Measurements from ENCODE around the gene PPP2R2C.

The PPP2R2C gene

DNA sequence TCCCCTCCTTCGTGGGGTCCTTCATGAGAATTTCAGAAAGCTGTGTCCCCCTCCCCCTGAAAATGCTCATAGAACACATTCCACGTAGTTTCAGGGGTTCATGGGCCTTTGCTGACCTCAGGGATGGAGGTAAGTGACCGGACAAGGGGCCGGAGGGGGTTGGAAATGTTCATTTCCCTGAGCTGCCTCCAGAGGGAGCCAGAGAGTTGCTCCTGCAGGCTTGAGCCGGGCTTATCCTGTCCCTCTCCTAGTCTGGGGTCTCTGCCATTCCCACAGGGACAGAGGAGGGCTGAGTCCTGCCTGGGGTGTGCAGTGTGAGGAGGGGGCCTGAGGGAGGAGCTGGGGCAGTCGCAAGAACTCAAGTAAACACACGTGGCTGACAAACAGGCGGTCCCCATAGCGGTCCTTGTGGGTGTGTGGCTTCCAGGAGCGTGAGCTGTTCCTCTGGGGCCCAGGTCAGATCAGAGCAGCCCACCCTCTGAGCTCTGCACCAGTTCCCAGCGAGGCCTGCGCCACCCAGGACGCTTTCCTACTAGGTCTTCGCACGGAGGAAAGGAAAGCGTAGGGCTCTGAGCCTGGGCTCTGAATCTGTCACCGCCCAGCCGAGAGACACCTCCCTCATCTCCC is 140.3 kb downstream of the PPP2R2C start:
- DNase-seq (ENCODE audit: low read depth in 3 of 3) = no peak

DNA sequence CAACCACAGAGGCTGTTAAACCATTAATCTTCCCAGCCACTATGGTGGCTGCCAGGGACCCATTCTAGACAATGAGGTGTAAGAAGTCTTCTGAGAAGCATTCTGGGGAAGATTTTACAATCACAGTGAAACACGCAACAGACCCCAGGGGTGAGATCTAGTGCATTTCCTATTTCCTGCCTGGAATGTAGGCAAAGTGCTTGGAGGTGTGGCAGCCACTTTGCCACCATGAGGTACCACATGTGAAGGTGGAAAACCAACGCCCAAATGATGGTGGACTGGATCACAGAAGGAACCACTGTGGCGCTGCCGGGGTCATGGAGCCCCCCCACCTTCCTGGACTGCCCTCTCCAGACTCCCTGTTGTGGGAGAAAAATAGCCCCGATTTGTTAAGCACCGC is 140.9 kb downstream of the PPP2R2C start:
- DNase-seq (ENCODE audit: low read depth in 3 of 3) = no peak

DNA sequence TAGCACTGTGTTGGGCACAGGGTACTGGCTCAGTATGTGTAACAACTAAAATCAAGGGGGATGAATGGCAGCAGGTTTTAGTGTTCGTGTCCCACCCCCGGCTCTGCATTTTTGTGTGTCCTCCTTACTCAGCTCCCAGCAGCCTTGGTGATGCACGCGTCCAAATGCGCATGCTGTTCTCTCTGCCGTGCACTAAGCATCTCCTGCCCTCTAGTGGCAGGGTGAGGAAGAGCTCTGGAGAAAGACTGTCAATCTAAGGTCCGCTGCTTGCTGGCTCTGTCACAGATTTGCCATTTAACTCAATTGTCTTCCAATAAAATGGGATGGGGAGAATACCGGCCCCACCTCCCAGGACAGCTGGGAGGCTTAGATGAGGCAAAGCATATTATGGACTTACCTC is 141.4 kb downstream of the PPP2R2C start:
- no peak for DNase-seq (ENCODE audit: low read depth in 3 of 3)

DNA sequence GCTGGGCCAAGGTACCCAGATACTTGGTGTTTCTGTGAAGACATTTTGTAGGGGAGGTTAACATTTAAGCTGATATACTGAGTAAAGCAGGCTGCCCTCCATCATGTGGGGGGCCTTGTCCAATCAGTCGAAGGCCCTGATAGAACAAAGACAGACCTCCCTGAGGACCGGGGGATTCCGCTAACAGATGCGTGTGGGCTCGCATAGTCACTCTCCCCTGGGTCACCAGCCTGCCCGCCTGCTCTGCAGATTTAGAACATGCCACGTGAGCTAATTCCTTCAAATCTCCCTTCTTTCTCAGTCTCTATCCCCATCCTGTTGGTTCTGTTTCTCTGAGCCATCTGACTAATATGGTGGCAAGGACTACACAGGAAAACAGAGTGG is 142.0 kb downstream of the PPP2R2C start:
- DNase-seq (ENCODE audit: low read depth in 3 of 3) = no peak

DNA sequence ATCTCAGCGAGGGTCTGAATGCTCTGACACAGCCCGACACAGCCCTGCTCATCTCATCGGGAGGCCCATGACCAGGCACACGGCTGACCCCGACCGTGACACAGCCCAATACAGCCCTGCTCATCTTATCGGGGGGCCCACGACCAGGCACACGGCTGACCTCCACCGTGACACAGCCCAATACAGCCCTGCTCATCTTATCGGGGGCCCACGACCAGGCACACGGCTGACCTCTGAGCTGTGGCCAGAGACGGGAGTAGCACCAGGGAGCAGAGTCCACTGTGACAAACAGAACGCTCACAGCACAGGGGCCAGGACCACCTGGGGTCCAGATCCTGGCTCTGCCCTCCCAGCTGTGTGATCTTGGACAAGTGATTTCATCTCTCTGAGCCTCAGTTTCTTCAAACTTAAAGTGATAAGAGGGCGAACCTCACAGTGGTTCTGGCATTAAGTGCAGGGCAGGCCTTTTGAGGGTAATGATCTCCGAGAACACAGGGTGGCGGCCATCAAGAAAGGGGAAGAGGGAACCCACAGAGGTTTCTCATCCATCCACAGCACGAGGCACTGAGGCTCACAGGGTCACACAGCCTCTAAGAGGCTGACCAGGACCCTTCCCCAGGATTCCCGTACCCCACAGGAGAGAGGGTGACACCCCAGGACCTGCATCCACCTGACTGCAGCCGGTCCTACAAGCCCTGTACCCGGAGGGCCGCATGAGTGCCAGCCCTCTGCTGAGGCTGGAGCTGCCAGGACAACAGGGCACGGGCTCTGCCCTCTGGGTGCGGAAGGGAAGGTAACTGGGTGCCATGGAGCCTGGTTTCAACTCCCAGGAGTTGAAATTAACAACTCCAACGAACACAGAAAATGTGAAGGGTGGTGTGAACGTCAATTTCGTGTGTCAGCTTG is 142.7 kb downstream of the PPP2R2C start:
- DNase-seq (ENCODE audit: low read depth in 3 of 3) = no peak

DNA sequence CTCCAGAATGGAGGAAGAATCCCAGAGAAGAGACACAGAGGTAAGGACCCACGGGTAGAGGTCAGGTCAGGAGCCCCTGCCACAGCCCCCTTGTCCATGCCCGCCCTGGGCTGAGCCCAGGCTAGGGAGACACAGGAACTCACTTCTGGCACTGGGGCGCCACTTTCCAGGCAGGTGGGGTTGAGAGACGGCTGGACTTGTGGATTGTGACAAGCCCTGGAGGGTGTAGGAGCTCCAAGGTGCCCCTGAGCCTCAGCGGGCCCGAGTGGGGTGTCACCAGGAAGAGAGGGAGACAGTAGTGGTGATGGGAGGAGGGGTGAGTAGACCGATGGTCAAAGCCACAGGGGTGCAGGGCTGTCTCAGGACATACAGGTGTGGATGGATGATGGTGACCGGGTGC is 143.9 kb downstream of the PPP2R2C start:
- no peak for DNase-seq (ENCODE audit: low read depth in 3 of 3)

DNA sequence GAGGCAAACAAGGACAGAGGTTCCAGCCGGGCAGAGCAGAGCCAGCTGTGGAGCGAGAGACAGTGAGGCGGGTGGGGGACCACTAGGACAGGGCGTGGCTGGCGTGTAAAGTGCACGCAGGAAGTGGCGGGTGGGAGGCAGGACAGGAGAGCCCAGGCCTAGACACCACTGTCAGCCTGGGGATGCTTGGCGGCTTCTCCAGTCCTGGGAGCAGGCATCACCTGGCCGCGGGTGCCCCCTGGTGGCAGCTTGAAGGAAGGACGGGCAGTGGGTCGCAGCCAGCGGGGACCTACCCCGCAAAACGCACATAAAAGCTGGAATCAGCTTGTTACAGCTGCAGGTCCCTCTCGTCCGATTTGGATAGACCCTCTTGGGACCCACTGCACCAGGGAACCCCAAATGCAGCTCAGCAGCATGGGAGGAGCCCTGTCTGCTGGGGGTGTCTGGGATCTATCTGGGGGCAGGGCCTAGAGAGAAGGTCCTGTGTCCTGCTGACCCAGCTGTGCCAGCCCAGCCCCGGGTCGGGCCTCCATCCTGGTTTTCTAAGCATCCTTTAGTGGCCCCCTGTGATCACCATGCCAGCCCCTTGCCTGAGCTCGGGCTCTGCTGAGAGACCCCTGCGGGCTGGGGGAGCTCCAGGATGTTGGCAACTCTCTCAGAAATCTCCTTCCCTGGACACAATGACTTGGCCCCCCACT is 145.0 kb downstream of the PPP2R2C start:
- peak; percentile 59 to 72 (median 66) for DNase-seq (ENCODE audit: low read depth in 3 of 3)

DNA sequence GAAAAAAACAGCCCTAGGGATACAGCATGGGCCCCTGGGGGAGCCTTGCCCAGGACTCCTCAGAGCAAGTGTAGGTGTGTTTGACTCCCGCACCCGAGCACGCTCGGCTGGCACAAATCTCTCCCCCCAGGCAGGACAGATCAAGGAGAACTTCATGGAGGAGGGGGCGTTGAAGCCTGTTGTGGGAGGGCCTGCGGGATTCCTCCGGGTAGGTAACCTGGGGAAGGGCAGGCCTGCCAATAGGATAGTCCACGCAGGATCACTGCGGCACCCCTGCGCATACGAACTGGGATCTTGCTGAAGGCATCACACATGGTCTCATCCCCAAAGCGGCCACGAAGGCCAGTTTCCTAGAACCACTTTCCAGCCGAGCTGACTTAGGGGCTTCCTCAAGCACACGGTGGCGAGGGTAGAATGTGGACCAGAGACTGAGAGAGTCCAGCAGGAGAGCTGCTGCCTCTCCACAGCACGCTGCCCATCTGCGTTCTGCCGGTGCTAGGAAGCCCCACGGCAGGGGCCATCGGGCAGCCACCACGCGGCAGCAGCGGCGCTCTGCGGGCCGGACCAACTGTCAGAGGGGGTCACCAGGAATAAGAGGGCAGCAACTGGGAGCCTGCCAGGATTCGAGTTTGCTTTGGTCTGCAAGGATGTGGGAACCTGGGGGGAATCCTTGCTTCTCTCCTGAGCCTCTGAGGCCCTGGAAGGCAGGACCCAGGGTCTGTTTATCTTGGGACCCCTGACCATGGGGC is 145.9 kb downstream of the PPP2R2C start:
- DNase-seq (ENCODE audit: low read depth in 3 of 3) = no peak

DNA sequence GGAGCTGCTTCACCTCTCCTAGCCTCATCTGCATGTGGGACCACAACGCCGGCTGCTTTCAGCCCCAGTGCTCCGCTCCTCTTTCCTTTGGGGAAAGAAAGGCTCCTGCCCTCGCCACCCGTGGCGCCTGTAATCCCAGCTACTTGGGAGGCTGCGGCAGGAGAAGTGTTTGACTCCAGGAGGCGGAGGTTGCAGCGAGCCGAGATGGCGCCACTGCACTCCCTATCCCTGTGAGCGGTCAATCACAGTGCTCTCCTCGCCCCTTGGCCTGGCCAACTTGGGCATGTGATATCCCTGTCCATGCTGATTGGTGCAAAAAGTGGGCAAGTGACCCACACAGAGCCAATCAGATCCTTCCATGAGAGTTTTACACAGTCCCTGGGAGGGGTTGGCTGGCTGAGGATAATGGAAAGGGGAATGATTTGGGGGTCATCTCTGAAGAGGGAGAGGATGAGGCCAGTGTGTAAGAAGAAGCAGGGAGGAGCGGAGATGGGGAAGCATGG is 146.6 kb downstream of the PPP2R2C start:
- DNase-seq (ENCODE audit: low read depth in 3 of 3) = no peak

DNA sequence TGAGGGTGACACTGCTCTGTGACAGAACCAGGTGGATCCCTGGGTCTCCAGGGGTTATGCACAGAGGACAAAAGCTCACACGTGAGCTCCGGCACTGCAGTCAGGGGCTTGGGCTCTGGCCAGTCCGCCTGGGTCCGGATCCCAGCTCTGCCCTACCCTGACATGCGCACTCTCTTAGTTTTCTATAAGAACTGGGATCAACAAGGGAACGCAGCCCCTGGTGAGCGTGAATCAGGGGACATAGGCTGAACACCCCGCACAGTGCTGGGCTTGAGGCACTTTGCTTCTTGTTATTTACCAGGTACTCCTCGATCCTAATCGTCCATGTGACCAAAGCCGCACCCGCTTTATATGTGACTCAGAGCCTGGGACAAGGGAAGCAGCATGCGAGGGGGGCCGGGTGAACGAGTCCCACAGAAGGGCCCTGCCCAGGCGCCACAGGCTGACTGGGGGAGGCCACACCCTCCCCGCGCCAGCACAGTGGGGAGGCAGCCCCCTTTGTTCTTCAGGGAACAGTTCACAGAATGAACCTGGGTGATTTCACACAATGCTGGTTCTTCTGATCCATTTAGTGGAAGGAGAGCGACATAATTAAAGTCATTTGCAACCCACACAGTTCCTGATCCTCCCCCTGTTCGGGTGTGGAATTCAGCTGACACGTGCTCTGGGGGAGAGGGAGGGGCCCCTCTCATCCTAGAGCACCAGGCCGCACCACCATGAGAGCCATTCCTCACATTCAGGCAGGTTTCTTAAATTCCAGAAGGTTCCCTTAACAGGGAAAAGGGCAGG is 147.2 kb downstream of the PPP2R2C start:
- no peak for DNase-seq (ENCODE audit: low read depth in 3 of 3)

DNA sequence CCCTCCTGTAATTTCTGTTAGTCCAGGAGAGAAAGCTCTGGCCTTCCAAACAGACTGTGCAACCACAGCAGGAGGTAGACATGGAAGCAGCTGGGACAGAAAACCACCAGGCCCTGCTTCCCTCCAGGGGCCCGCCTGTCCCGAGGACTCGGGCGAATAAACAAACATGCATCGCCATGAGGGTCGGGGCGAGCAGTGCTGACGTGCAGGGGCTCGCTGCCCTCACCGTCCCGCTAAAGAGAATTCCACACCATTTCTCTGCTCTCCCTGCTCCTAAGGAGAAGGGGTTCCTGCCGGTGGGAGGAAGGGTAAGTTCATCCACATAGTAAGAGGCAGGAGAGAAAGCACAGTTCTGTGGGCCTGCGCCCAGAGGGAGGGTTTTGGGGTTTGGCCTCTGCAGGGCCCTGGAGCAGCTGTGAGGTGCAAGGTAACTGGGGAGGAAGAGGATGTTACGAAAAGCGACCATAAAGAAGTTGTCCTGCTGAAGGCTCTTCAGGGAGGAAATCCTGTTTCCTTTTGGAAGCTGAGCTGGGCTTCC is 147.9 kb downstream of the PPP2R2C start:
- no peak for DNase-seq (ENCODE audit: low read depth in 3 of 3)

DNA sequence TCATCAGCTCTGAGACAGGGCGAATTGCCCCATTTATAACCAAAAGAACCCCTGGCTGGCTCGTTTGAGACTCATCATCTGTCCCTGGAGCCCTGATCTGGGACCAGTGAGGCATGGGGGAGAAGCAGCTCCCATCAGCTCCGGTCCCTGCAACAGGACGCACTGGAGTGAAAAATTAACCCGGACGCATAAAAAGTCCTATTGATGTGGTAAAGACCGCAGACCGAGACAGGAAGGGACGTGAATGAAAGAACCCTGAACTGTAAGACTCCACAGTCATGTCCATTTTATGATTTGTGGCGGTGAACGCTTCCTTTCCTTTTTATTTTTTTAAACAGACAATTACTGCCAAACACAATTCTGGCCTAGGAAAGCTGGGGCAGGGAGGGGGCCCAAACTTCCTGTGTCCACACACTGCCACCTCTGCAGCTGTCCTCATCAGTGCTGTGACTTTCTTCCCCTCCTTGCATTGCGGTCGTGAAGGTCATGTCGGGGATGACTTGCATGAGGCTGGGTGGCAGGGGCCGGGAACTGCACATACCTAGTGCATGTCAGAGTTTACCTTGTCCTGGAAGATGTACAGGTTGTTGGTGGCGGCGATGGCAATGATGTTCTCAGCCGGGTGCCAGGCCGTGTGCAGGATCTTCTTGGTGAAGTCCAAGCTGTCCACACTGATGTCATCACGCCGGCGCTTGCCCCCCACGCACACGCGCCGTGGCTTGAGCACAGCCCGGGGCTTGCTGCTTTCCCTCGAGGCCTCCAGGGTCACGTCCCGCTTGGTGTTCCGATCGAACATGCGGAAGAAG is 149.4 kb downstream of the PPP2R2C start:
- no peak for DNase-seq (ENCODE audit: low read depth in 3 of 3)

DNA sequence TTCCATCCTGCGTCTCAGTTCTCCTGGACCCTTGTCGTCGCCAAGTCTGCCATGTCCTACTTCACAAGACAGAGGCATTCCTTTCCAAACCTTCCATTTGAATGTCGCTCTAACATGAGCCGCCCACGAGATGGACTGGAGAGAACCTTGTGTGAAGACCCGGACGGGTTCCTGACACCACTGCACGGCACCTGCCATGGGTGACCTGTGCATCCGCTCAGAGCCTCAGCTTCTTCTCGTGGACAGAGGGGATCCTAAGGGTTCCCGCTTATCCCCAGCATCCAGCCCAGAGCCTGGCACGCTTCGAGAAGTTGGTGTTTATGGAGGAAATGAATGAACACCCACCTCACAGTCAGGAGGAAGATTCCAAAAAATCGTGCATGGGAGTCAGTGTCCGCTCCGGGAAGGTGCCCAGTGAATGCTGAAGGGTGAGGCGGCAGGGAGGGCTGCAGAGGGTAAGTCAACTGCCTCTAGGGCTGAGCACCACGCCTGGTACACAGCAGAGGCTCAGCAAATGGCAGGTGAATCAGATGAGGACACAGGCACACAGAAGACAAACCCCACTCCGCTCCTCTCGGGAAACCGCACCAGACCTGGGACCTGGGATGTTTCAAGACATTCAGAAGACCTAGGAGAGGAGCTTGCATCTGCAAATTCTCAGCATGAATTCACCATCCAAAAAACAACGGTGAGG is 150.2 kb downstream of the PPP2R2C start:
- no peak for DNase-seq (ENCODE audit: low read depth in 3 of 3)

DNA sequence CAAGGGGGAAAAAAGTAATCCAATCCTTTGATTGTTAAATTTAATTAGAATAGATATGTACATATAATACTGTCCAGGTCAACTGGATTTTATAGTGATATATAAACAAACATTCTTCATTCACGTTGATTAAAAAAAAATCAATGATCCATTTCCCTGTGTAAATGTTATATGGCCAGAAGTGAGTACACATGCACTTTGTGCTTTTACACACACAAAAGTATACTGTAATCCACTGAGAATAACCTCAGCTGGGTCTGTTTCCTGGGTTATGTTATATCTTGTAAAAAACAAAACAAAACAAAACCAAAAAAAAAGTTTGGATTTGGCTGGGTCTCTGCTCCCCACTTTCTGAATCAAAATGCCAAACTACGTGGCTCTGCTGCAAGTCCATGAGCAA is 151.1 kb downstream of the PPP2R2C start:
- DNase-seq (ENCODE audit: low read depth in 3 of 3) = no peak

DNA sequence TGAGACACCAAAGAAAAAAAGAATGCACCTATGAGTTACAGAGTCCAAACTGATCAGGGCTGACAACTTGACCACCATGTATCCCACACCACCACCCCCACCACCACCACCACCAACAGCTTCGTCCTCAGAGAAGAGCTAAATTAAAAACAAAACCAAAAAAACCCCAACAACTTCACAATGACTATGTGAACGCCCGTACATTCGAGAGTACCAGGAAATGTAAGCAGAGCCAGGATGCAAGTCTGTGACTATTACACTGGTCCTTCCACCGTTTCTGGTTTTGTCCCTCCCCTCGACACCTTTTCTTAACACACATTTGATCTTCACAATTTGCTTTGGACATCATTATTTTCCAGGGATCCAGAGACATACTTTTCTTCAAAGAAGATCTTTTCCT is 151.8 kb downstream of the PPP2R2C start:
- DNase-seq (ENCODE audit: low read depth in 3 of 3) = no peak

DNA sequence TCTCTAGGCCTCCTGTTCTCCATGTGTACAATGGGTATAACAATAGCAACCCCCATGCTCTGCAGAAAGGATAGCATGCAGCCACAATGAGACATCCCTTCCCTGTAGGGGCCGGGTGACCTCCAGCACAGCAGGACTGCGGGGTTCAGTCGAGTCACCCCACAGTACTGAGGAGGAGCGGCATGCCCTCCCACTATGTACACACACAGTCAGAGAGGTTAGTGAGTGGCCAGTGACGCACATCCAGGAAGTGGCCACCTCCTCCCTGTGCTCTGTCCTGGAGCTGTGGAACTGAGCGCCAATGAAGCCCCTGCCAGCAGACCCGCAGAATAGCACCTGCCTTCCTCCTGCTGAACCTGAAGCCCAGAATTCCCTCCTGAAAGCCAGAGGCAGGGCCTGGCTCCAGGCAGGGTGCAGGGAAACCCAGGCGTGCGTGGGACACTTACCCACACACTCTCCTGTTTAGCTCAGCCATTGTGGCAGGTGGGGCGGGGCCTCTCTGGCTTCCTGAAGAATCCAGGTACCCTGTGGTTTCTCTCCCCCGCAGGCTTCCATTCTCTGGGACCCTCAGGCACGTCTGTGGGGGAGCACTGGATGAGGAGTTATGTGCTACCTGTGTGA is 152.8 kb downstream of the PPP2R2C start:
- DNase-seq (ENCODE audit: low read depth in 3 of 3) = no peak

DNA sequence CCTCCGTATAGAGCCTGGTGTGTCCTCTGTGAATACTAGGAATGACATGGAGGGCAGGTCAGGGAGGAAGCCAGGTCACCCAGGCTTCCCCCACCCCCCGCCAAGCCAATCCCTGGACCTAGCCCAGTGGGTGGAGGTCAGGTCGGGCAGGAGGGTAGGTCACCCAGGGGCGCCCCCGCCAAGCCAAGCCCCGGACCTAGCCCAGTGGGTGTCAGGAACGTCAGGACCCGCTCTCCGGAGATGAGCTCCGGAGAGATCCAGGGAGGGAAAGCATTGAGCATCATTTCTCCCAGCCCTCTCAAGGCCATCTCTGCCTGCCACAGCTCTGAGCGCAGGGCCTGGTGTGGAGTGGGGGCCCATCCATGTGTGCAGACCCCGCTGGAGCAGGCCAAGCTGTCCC is 154.2 kb downstream of the PPP2R2C start:
- DNase-seq (ENCODE audit: low read depth in 3 of 3) = no peak

DNA sequence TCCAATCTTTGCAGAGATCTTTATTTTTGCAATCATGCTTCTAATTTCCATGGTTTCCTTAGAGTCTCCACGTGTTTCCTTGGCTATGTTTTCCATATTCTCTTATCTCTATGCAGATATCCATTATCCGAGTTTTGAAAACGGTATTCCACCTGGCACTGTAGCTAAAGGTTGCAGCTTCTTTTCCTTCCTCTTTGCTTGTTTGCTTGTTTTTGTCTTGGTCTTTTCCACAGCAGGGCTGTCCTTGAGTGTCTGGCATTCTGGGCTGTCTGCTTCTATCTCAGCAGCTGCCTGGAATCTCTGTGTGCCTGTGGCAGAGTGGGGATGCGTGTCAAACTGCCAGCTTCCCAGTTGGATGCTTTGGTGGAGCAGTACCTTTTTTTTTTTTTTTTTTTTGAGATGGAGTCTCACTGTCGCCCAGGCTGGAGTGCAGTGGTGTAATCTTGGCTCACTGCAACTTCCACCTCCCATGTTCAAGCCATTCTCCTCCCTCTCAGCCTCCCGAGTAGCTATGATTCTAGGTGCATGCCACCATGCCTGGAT is 155.9 kb downstream of the PPP2R2C start:
- DNase-seq (ENCODE audit: low read depth in 3 of 3) = no peak

DNA sequence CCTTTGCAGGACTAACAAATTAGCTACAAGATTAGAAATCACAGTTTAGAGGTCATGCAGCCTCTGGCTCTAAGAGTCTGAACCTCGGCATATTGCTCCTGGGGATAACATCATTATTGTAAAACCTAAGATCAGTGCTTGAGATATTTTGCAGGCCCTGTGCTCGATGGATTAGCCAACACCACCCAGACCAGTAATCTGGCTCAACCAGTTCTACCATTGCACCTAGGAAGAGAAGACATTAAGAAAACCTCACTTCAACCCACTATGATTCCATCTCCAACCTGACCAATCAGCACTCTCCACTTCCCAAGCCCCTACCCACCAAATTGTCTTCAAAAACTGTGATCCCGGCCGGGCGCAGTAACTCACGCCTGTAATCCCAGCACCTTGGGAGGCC is 159.2 kb downstream of the PPP2R2C start:
- no peak for DNase-seq (ENCODE audit: low read depth in 3 of 3)
